Large intestine (tissue), 3 donors: ENCODE measurements around the gene CACNG5. TPM values are rescaled to one million over a fixed set of nuclear protein-coding genes. Genes with fewer than 3 reads are reported as not detected.

Experiments used
- DNase-seq, 2 donors: peaks; one replicate each; pipeline versions ENCODE4 v3.0.0 to v3.0.0-alpha.2; 2013
- H3K27ac ChIP-seq: one replicate; pipeline ENCODE4 v1.5.1; 2013; ENCODE audit warnings: low read length
- H3K27me3 ChIP-seq: 2 replicates; pipeline ENCODE4 v1.6.1; 2013; ENCODE audit warnings: low read length; ENCODE audit not compliant: control insufficient read depth, insufficient read depth
- H3K36me3 ChIP-seq: 2 replicates; pipeline ENCODE4 v1.6.1; 2013; ENCODE audit warnings: low read length; ENCODE audit not compliant: control insufficient read depth, insufficient read depth
- H3K4me1 ChIP-seq: one replicate; pipeline ENCODE4 v1.6.1; 2013; ENCODE audit warnings: low read length; ENCODE audit not compliant: control insufficient read depth, insufficient read depth
- H3K4me3 ChIP-seq: one replicate; pipeline ENCODE4 v1.5.1; 2013; ENCODE audit warnings: low read length
- H3K9me3 ChIP-seq: one replicate; pipeline ENCODE4 v1.6.1; 2013; ENCODE audit warnings: mild to moderate bottlenecking, low read depth, low read length, moderate library complexity; ENCODE audit not compliant: control insufficient read depth
- WGBS: methylation state at CpG from one replicate; pipeline ENCODE4 v1.1.5; 2013; ENCODE audit warnings: low lambda C conversion rate; ENCODE audit not compliant: insufficient coverage; 5-methylcytosine and 5-hydroxymethylcytosine counted together
- polyA plus RNA-seq: library from polyadenylated mRNA; unstranded; fragments of 120-200 nt; gene quantifications from one replicate; pipeline ENCODE4 v1.2.1, GENCODE V29; 2013

The CACNG5 gene
- polyA plus RNA-seq, 1 donor, result 0.19 TPM

- no peak overlapping the region for H3K4me3 ChIP-seq
- peaks cover 3% of the 10 kb centered on the region for H3K4me1 ChIP-seq
- no peaks in the 10 kb centered on the region for H3K36me3 ChIP-seq
- H3K27me3 ChIP-seq, result peaks cover 51% of the 10 kb centered on the region
- no peak overlapping the region for H3K27ac ChIP-seq
- no CpG with 5 or more reads among the region's 11 CpGs for WGBS
- no peak for DNase-seq
- no peaks in the 10 kb centered on the region for H3K9me3 ChIP-seq
Measured at GRCh38 chr17:66836063-66837005, 1.4 kb downstream of the CACNG5 start.

GRCh38 chr17:66837226-66837625 lies 2.3 kb downstream of the CACNG5 start:
- no CpG with 5 or more reads among the region's 1 CpG for WGBS
- no peak for DNase-seq
- no peak overlapping the region for H3K4me3 ChIP-seq
- H3K4me1 ChIP-seq, result peaks cover 3% of the 10 kb centered on the region
- no peak overlapping the region for H3K27ac ChIP-seq
- peaks cover 51% of the 10 kb centered on the region for H3K27me3 ChIP-seq
- no peaks in the 10 kb centered on the region for H3K9me3 ChIP-seq
- no peaks in the 10 kb centered on the region for H3K36me3 ChIP-seq

GRCh38 chr17:66837885-66838665 lies 3.2 kb downstream of the CACNG5 start:
- Histone ChIP-seq H3K9me3 (no peaks in the 10 kb centered on the region), H3K4me1 (peaks cover 3% of the 10 kb centered on the region), H3K27ac (no peak overlapping the region), H3K4me3 (no peak overlapping the region), H3K27me3 (peaks cover 48% of the 10 kb centered on the region), H3K36me3 (no peaks in the 10 kb centered on the region)
- no peak for DNase-seq
- no CpG with 5 or more reads among the region's 11 CpGs for WGBS

- Histone ChIP-seq H3K4me3 (no peak overlapping the region), H3K9me3 (no peaks in the 10 kb centered on the region), H3K36me3 (no peaks in the 10 kb centered on the region), H3K4me1 (peaks cover 1% of the 10 kb centered on the region), H3K27ac (no peak overlapping the region), H3K27me3 (peaks cover 34% of the 10 kb centered on the region)
- WGBS, result no CpG with 5 or more reads among the region's 9 CpGs
- DNase-seq, result no peak
Measured at GRCh38 chr17:66839616-66840015, 4.7 kb downstream of the CACNG5 start.

GRCh38 chr17:66840061-66840460 lies 5.1 kb downstream of the CACNG5 start:
- no CpG with 5 or more reads among the region's 10 CpGs for WGBS
- H3K4me1 ChIP-seq, result no peaks in the 10 kb centered on the region
- H3K27ac ChIP-seq, result no peak overlapping the region
- DNase-seq, result no peak
- peaks cover 31% of the 10 kb centered on the region for H3K27me3 ChIP-seq
- no peaks in the 10 kb centered on the region for H3K9me3 ChIP-seq
- no peaks in the 10 kb centered on the region for H3K36me3 ChIP-seq
- H3K4me3 ChIP-seq, result no peak overlapping the region

GRCh38 chr17:66841328-66841727 lies 6.4 kb downstream of the CACNG5 start:
- H3K36me3 ChIP-seq, result no peaks in the 10 kb centered on the region
- H3K27ac ChIP-seq, result no peak overlapping the region
- H3K4me3 ChIP-seq, result no peak overlapping the region
- H3K27me3 ChIP-seq, result peaks cover 18% of the 10 kb centered on the region
- WGBS, result no CpG with 5 or more reads among the region's 4 CpGs
- DNase-seq, result no peak
- H3K9me3 ChIP-seq, result no peaks in the 10 kb centered on the region
- H3K4me1 ChIP-seq, result no peaks in the 10 kb centered on the region

- H3K4me3 ChIP-seq, result no peak overlapping the region
- no peaks in the 10 kb centered on the region for H3K9me3 ChIP-seq
- H3K27me3 ChIP-seq, result peaks cover 14% of the 10 kb centered on the region
- H3K27ac ChIP-seq, result no peak overlapping the region
- no peak for DNase-seq
- H3K4me1 ChIP-seq, result no peaks in the 10 kb centered on the region
- no CpG with 5 or more reads among the region's 4 CpGs for WGBS
- H3K36me3 ChIP-seq, result no peaks in the 10 kb centered on the region
Measured at GRCh38 chr17:66841744-66842143, 6.8 kb downstream of the CACNG5 start.

- H3K27ac ChIP-seq, result no peak overlapping the region
- no peak overlapping the region for H3K4me3 ChIP-seq
- peaks cover 7% of the 10 kb centered on the region for H3K27me3 ChIP-seq
- H3K4me1 ChIP-seq, result no peaks in the 10 kb centered on the region
- no peak for DNase-seq
- no CpG with 5 or more reads among the region's 5 CpGs for WGBS
- no peaks in the 10 kb centered on the region for H3K36me3 ChIP-seq
- H3K9me3 ChIP-seq, result no peaks in the 10 kb centered on the region
Measured at GRCh38 chr17:66842505-66842904, 7.6 kb downstream of the CACNG5 start.

DNA sequence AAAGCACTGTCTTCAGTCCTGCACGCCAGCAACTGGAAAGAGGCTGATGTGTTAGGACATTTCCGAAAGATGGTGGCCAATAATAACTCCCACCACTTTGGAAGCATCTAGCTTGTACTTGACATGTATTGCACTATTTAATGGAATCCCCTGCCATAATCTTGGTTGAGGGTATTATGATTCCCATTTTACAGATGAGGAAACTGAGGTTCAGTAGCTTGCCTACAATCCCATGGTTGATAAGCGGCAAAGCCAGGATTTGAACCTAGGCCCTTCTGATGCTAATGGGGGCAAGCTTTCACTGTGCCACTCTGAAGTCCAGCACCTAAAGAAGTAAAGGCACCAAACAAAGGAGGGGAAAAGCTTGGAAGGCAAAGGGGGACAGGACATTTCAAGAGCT lies 8.0 kb downstream of the CACNG5 start:
- Histone ChIP-seq H3K36me3 (no peaks in the 10 kb centered on the region), H3K27ac (no peak overlapping the region), H3K27me3 (peaks cover 4% of the 10 kb centered on the region), H3K4me1 (no peaks in the 10 kb centered on the region), H3K9me3 (no peaks in the 10 kb centered on the region), H3K4me3 (no peak overlapping the region)
- WGBS, result no CpG with 5 or more reads among the region's 3 CpGs
- DNase-seq, result no peak

DNA sequence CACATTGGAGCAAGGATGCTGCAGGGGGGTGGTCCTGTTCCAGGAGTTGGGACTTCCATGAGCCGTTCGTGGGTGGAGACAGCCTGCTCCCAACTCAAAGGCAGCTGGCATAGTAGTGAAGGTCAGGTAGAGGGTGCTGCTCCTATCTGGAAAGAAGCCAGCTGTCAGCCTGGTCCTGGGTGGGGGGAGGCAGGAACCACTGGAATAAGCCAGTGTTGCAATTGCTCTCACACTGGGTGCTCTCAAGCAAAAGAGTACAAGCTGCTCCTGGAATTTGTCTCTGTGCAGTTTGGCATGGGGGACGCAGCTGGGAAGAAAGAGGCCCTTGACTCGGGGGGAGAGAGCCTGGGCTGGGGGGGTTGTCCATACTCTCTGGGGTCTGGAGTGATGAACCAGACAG lies 8.7 kb downstream of the CACNG5 start:
- no peaks in the 10 kb centered on the region for H3K9me3 ChIP-seq
- no peak overlapping the region for H3K27ac ChIP-seq
- H3K27me3 ChIP-seq, result peaks cover 4% of the 10 kb centered on the region
- no peaks in the 10 kb centered on the region for H3K36me3 ChIP-seq
- no CpG with 5 or more reads among the region's 4 CpGs for WGBS
- no peak for DNase-seq
- no peak overlapping the region for H3K4me3 ChIP-seq
- H3K4me1 ChIP-seq, result no peaks in the 10 kb centered on the region
